Measurements from ENCODE around the gene BNIP3.

Gene BNIP3

DNA sequence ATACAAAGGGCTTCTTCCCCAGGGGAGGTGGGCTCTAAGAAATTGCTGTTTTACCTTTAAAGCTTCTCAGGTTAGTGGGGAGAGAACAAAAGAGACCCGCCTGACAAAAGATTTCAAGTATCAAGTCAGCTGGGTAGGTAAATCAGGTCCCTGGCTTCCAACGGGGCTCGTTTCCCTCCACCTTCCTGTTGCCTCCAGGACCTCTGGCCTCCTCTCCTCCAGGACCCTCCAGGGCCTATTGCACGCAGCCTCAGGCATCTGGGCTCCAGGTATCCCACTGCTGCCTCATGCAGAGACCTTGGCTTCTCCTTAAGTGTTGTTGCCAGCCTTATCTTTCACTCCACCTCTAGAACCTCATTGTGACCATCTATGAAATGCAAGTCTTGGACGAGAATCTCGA is 2.9 kb downstream of the BNIP3 start:
- DNase-seq (ENCODE audit: low read depth): no peak
- TF ChIP-seq, protein P1, sequence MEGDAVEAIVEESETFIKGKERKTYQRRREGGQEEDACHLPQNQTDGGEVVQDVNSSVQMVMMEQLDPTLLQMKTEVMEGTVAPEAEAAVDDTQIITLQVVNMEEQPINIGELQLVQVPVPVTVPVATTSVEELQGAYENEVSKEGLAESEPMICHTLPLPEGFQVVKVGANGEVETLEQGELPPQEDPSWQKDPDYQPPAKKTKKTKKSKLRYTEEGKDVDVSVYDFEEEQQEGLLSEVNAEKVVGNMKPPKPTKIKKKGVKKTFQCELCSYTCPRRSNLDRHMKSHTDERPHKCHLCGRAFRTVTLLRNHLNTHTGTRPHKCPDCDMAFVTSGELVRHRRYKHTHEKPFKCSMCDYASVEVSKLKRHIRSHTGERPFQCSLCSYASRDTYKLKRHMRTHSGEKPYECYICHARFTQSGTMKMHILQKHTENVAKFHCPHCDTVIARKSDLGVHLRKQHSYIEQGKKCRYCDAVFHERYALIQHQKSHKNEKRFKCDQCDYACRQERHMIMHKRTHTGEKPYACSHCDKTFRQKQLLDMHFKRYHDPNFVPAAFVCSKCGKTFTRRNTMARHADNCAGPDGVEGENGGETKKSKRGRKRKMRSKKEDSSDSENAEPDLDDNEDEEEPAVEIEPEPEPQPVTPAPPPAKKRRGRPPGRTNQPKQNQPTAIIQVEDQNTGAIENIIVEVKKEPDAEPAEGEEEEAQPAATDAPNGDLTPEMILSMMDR (IDR thresholded peaks at IDR 0.05; ENCODE audit: insufficient read depth, low read depth, low read length, missing control alignments): no peak
- H3K4me3 ChIP-seq (ENCODE audit: low read depth, low read length): peak overlapping the region; percentile 14; the same call in 1 of the 2 replicates

DNA sequence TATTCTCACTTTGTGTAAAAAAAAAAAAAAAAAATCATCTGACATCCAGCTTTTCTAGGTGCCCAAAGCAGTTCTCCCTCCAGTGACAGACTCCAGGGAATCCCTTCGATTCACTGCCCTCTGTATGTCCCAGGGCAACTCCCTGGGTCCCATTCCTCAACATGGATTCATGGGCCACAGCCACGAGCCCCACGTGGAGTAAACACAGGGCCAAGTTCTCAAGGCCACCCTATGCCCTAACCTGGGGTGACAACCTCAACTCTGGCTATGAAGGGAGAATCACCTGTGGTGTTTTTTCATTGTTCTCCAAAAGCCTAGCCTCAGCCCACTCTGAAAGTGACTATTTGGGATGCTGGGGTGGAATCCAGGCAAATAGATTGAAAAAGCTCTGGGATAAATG is 3.4 kb downstream of the BNIP3 start:
- TF ChIP-seq, protein P1 (IDR thresholded peaks at IDR 0.05; ENCODE audit: insufficient read depth, low read depth, low read length, missing control alignments): no peak
- no peak for DNase-seq (ENCODE audit: low read depth)
- no peak overlapping the region for H3K4me3 ChIP-seq (ENCODE audit: low read depth, low read length)

GRCh38 chr10:131977323-131978096 is 4.2 kb downstream of the BNIP3 start:
- H3K4me3 ChIP-seq (ENCODE audit: low read depth, low read length): no peak overlapping the region
- TF ChIP-seq, protein P1 (IDR thresholded peaks at IDR 0.05; ENCODE audit: insufficient read depth, low read depth, low read length, missing control alignments): no peak
- no peak for DNase-seq (ENCODE audit: low read depth)

DNA sequence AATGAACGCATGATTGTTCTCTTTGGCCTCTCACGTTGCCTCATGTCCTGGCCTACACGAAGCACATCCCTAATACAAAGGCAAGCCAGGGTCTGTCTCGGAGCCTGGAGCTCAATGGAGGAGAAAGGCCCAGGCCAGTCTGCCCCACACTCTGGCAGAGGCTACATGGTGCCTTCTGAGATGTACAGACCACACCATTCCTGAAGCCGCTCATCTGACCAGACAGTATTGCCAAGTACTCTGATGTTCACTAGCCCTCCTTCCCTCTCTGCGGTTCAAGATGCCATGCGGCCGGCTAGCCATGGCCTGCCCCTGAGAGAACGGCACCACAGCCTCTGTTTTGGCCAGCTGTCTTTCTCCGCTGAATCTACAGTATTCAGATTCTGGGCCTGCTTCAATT is 5.9 kb downstream of the BNIP3 start:
- H3K4me3 ChIP-seq (ENCODE audit: low read depth, low read length): no peak overlapping the region
- TF ChIP-seq, protein P1 (IDR thresholded peaks at IDR 0.05; ENCODE audit: insufficient read depth, low read depth, low read length, missing control alignments): no peak
- DNase-seq (ENCODE audit: low read depth): no peak

DNA sequence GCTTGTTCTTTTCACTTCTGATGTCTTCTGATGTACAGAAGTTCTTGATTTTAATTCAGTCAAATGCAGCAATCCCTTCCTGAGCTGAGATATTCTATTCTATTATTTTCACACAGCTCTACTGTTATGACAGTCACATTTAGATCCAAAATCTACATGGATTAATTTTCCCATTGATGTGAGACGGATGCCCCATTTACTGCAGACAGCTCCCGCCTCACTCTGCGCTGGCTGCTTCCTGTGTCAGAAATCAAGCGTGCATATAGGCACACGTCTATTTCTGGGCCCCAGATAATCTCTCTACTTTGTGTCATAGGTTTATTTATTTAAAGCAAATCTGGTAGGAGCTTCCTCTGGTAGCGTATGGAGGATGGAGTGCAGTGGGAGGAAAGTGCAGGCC is 6.7 kb downstream of the BNIP3 start:
- H3K4me3 ChIP-seq (ENCODE audit: low read depth, low read length): no peak overlapping the region
- TF ChIP-seq, protein P1 (IDR thresholded peaks at IDR 0.05; ENCODE audit: insufficient read depth, low read depth, low read length, missing control alignments): no peak
- DNase-seq (ENCODE audit: low read depth): no peak

DNA sequence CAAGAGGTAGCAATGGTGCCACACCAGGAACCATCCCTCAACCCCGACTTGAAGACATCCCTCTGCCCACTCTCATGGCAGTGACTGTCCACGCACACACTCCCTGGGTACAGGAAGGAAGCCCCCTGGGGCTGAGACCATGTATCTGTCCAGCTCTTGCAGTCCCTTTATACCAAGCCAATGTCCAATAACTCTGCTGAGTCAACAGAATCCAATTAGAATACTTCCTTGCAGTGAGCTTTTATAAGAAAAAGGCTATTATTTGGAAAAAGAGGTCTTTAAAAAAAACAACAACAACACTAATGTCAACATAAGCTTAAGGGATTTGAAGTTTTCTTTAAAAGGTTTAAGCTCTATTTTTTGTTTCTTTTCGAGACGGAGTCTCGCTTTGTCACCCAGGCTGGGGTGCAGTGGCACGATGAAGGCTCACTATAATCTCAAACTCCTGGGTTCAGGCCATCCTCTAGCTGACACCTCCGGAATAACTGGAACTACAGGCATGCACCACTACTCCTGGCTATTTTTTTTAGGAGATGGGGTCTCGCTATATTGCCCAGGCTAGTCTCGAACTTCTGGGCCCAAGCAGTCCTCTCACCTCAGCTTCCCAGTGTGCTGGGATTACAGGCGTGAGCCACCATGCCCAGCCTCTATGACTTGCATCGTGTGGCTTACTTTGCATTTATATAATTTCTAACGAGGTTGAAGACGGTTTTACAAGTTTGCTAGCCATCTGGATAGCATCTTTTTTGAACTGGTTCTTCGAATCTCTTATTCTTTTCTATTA is 7.5 kb downstream of the BNIP3 start:
- no peak for DNase-seq (ENCODE audit: low read depth)
- H3K4me3 ChIP-seq (ENCODE audit: low read depth, low read length): no peak overlapping the region
- TF ChIP-seq, protein P1 (IDR thresholded peaks at IDR 0.05; ENCODE audit: insufficient read depth, low read depth, low read length, missing control alignments): no peak
